UCSD-AML1 (cell line): ENCODE measurements around the gene RHEB.

Source experiments
- DNase-seq: peaks from one replicate; lab custom pipeline; 2025; ENCODE audit not compliant: unreplicated experiment; lab: John Stamatoyannopoulos, UW

The RHEB gene

DNA sequence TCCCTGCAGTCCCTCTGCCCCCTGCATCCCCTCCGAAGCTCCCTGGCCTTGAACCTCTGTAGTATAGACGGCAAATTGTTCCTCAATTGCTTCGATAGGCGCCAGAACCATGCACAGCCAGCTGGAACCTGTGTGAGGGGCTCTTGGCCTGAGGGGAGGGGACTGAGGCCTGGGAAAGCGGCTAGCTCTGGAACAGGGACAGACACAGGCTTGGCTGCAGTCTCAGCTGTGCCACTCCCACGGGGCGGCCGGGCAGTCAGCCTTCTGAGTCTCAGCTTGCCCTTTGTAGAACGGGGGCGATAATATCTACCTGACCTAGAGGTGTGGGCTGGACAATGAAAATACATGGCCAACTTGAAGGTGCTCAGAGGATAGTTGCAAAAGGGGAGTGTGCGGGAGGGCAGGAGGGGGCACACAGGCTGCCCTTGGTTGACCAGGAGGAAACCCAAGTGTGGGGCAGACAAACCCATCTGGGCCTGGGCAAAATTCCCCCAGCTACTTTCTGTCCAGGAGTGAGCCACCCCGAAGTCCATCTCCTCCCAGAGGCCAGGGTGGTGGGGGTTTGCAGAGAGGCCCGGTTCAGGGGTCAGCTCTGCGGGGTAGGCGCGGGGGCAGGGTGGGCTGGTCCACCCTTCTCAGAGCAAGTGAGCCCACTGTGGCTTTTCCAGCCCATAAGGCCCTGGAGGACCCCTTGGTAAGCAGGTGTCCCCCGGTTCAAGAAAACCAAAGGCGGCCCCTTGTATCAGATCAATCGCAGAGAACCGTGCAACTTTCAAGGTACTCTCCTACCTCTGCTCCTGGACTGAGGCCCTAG lies 84.4 kb downstream of the RHEB start:
- no peak for DNase-seq

GRCh38 chr7:151434549-151434948 lies 85.1 kb downstream of the RHEB start:
- no peak for DNase-seq

DNA sequence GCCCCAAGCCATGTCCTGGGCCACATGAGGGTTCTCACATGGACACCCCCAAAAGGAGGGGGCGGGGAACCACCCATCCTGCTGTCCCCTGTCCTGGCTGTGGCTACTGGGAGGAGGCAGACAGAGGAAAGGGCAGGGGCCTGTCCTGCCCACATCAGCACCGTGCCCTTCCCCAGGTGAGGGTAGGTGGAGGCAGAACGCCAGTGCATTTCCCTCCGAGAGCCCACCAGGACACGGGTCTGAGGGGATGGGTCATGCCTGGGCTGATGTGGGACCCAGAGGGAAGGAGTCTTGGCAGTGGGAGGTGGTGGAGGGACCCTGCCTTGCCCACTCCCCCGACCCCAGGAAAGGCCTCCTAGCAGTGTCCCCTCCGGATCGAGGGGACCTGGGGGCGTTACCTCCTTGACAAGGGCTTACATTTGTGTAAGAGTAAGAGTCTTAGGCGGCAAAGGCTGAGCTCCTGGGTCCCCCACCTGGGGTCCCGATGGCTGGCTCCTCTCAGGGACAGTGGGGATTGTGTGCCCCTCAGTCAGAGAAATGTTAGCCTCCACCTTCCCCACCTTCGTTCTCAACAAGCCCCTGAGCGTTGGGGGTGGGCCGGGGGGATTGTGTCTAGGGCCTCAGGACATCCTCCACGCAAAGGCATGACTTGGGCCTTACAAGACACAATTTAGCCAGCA lies 85.8 kb downstream of the RHEB start:
- DNase-seq: no peak

DNA sequence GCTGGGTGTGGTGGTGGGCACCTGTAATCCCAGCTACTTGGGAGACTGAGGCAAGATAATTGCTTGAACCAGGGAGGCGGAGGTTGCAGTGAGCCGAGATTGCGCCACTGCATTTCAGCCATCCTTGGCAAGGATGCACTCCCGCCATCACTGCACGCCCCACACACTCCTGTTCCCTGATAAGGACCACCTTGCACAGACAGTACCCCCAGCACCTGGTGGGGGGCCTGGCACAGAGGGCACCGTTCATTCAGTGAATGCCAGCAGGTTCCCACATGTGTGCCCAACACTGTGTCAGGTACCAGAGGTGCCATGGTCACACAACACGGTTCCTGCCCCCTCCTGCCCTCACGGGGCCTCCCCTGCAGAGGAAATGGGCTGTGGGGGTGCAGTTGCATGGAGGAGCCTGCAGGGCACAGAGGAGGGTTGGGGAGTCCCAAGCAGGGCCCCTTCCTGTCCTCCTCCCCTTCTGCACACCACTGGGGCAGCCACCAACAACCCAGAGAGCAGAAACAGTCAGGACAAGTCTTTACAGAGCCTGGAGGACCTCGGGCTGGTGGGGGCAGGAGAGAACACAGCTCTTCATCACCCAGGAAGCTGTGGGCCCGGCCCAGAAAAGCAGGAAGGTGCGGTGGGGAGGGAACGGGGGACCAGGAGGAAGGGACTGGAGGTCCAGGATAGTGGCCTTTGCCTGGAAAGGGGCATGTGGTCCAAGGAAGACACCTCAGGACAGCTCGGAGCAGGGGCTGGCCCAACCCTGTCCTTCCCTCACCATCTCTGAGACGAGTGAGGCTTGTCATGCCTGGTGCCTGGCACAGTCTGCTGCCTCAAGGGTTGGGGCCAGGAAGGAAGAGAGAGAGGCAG lies 86.8 kb downstream of the RHEB start:
- DNase-seq: peak; percentile 24

DNA sequence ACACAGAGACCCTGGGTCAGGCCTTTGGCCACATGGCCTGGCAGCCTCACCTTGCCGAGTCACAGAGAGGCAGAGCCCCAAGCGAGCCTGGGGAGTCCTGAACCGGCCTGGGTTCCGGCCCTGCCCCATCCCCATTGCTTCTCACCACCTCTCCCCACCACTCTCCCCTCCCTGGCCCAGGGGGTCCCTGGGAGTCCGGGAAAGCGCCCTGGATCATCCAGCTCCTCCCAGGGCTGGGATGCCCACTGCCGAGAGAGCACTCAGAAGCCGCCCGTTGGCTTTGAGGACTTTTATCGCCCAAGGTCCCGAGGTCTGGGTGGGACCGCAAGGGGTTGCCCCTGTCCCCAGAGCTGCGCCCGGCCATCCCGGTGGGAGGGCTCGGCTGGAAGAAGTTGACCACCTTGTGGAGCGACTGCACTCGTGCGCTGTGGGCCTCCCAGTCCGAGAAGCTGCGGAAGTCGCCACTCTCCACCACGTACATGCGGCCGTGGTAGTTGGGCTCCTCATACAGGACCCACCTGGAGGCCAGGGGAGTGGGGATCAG lies 87.9 kb downstream of the RHEB start:
- no peak for DNase-seq

DNA sequence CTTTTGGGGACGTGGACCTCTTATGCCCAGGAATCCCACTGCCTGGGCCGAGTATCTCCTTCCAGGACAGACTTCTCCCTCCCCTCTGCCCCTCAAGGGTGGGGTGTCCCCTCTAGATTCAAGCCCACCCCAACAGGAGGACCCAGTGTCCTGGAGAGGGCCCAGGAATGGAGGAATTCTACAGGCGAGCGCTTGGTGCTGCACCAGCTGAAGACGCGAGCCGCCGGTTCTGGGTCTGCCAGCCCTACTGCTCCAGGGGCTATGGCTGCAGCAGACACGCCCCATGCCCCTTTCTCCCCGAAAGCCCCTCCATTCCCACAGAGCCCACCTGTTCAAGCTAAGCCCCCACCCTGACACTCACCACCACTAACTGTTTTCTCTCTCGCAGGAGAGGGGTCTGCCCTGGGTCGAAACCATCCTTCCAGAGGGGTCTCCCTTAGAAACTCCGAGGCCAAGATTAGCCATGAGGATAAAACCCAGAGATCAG lies 88.4 kb downstream of the RHEB start:
- no peak for DNase-seq

- no peak for DNase-seq
Measured at GRCh38 chr7:151430391-151431205, 89.1 kb downstream of the RHEB start.

DNA sequence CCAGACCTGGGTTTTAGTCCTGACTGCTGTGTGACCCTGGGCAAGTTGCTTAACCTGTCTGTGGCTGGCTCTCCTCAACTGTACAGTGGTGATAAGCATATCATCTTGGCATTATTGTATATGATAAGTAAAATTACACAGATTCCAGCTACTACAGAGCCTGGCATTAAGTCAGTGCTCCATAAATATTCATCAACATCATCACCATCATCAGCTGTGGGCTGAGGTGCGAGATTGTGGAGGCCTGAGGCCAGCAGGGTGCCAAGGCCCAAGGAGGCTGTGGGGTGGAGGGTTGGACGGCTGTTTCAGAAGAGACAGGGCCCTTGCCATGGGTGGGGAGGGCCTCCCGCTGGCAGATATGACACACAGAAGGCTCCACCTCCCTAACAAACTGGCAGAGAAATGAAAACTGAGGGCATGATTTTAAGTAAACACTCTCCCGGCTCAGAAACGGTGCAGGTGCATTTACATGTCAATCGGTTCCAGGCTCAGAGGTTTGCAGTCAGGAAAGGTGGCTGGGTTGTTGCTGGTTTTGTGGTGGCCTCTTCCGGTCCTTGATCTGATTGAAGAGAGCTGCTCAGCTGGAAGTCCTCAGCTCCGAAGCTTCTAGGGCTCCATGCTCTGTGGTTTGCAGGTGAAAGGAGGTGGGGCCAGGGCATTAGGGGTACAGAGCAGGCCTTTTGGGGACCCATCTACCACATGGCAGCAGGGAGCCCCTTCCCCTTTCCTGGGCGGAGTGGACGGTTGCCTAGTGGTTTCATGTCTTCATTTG lies 89.9 kb downstream of the RHEB start:
- DNase-seq: no peak

DNA sequence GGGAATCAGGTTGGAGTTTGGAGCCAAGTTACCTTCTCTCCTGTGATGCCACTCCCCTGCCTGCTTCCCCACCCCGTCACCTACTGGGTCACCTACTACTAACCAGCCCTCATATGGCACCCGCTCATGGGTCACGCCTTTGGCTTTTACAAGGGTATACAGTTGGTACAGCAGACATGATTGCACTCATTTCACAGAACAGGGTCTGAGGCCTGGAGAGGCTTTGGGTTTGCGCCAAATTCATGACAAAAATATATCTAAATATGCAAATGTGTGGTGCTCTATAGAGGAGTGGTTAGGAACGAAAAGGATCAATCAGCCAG lies 90.5 kb downstream of the RHEB start:
- DNase-seq: no peak

- no peak for DNase-seq
Measured at GRCh38 chr7:151428378-151429236, 91.1 kb downstream of the RHEB start.

DNA sequence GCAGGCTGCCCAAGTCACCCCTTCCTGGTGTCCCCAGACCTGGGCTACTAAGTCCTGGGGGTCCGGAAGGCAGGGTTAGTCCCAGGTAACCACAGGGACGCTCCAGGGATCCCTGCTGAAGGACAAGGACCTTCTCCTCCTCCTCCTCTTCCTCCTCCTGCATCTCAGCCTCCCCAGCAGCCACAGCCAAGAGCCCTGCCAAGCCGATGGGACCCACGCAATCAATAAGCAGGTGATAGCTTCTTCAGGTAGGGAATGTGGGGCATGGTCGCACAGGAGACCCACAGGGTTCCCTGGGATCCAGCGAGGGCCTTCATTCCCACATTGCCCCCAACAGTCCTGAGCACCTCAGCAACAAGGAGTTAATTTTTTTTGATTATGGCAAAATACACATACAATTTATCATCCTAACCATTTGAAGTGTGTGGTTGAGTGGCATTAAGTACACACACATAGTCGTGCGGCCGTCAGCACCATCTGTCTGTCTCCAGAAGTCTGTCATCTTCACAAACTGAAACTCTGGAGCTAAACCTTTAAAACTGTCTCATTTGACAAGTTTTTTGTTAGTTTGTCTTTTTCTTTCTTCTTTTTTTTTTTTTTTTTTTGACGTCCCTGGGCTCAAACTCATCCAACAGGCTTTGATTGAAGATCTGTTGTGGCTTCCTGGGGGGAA lies 91.9 kb downstream of the RHEB start:
- no peak for DNase-seq

GRCh38 chr7:151426904-151427704 lies 92.6 kb downstream of the RHEB start:
- DNase-seq: no peak

DNA sequence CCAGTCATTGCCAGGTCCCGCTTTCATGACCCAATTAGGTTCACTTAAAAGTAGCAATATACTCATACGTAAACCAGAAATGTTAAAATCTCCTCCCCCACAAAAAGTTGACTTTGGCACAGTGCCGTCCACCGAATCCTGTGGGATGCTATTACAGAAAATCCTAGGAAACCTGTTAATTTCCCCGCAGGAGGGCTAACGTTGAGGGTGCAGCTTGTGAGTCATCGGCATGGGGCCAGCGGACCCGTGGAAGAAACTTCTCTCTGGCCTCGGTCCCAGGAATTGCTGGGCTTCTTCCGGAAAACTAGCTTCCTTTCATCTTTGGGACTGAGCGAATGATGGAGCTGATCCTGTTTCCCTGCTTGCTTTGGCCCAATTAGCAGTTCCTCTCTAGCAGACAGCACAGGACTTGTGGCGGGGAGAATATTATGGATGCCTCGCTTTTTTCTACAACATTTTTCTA lies 93.2 kb downstream of the RHEB start:
- DNase-seq: no peak

GRCh38 chr7:151425670-151426440 lies 93.8 kb downstream of the RHEB start:
- no peak for DNase-seq

- DNase-seq: no peak
Measured at GRCh38 chr7:151424799-151425198, 94.9 kb downstream of the RHEB start.

DNA sequence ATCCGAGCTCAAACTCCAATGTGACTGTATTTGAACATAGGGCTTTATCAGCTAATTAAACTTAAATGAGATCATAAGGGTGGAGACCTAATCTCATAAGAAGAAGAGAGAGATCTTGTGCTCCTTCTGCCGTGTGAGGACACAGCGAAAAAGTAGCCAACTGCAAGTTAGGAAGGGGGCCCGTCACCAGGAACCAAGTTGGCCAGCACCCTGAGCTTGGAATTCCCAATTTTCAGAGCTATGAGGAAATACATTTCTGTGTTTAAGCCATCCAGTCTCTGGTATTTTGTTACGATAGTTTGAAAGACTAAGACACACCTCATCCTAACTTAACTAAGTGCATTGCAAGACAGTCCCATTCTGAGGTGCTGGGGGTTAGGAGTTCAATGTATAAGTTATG lies 95.8 kb downstream of the RHEB start:
- DNase-seq: no peak

DNA sequence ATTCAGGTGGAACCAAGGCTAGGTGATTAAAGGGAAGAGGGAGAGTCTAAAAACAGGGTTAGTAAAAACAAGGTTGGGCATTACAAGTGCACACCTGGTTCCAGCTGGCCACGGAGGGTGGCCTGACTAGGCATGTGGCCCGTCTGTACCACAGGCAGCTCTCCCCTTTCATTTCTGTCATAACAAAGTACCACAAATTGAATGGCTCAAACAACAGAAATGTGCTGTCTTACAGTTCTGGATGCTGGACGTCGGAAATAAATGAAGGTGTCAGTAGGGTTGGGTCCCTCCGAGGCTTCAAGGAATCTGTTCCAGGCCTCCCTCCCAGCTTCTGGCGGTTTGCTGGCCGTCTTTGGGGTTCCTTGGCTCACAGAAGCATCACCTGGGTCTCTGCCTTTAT lies 96.5 kb downstream of the RHEB start:
- no peak for DNase-seq
